GM12872 (cell line): ENCODE data around the gene AOC1.

ENCODE experiments used
- CTCF ChIP-seq: IDR thresholded peaks from 3 replicates; pipeline ENCODE4 v1.5.1; 2011; ENCODE audit warnings: low read depth, mild to moderate bottlenecking, low read length, moderate library complexity; ENCODE audit not compliant: insufficient read depth

Gene AOC1

GRCh38 chr7:150849204-150849775, 3.0 kb upstream of the AOC1 start:
- no peak for TF ChIP-seq CTCF

DNA sequence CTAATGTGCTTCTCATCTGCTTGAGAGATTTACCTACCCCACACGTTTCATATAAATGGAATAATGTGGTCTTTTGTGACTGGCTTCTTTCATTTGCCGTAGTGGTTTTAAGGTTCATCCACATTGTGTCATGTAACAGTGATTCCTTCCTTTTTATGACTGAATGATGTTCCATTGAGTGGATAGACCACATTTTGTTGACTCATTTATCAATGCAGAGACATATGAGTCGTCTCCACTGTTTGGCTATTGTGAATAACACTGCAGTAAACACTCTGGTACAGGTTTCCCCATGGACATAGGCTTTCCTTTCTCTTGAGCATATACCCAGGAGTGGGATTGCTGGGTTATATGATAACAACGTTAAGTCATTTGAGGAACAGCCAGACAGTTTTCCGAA, 2.0 kb upstream of the AOC1 start:
- TF ChIP-seq CTCF, result no peak

- TF ChIP-seq CTCF, result no peak
Observed at GRCh38 chr7:150851492-150852370, 586 bp upstream of the AOC1 start.

GRCh38 chr7:150854066-150855000, 2.0 kb downstream of the AOC1 start:
- TF ChIP-seq CTCF, result no peak

DNA sequence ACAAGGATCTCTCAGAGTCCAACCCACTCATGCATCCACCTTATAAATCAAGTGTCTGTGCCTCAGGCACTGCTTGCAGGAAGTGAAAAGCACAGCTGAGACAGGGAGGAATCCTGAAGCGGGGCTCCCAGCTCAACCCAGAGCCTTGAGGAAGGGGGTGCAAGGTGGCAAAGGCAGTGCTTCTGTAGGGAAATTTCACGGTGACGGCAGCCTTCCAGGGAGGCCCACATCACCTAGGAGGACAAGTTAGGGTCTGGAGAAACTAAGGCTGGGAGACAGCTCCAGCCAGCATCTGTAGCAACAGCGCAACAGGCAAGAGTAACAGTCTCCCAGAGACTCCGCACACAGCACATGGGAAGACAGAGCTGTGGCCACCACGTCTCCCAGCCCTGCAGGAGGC, 2.7 kb downstream of the AOC1 start:
- no peak for TF ChIP-seq CTCF

GRCh38 chr7:150855476-150856302, 3.4 kb downstream of the AOC1 start:
- no peak for TF ChIP-seq CTCF
